Neural cell (in vitro differentiated cells): ENCODE data around the gene CCDC12. TPM values are rescaled to one million over a fixed set of nuclear protein-coding genes. Genes with fewer than 3 reads are reported as not detected.

ENCODE experiments used
- H2AFZ ChIP-seq: fragments of 200-600, 300-800 bp; sonication (generic), shearing (Covaris generic); 2 replicates; pipeline ENCODE4 v1.6.0; 2014; ENCODE audit warnings: low read depth, mild to moderate bottlenecking, antibody characterized with exemption, low read length, moderate library complexity
- H3F3A ChIP-seq: fragments of 200-600 bp; shearing (Covaris generic); 2 replicates; pipeline ENCODE4 v1.6.1; 2016; ENCODE audit warnings: mild to moderate bottlenecking, moderate library complexity, mixed read lengths, antibody characterized with exemption, low read length; ENCODE audit not compliant: insufficient read depth, poor library complexity, severe bottlenecking
- H3K27ac ChIP-seq: fragments of 200-600, 300-800 bp; sonication (generic), shearing (Covaris generic); 2 replicates; pipeline ENCODE4 v1.5.1; 2014; ENCODE audit warnings: mild to moderate bottlenecking, low read length, moderate library complexity
- H3K27me3 ChIP-seq: fragments of 300-800, 200-600 bp; sonication (generic), shearing (Covaris generic); 2 replicates; pipeline ENCODE4 v1.6.0; 2014; ENCODE audit warnings: mild to moderate bottlenecking, low read depth, low read length, moderate library complexity; ENCODE audit not compliant: insufficient read depth
- H3K36me3 ChIP-seq: fragments of 300-800, 200-600 bp; sonication (generic), shearing (Covaris generic); 2 replicates; pipeline ENCODE4 v1.5.1; 2014; ENCODE audit warnings: mild to moderate bottlenecking, antibody characterized with exemption, low read length, moderate library complexity; ENCODE audit not compliant: insufficient read depth
- H3K4me2 ChIP-seq: fragments of 300-800, 200-600 bp; sonication (generic), shearing (Covaris generic); 2 replicates; pipeline ENCODE4 v1.6.0; 2014; ENCODE audit warnings: mild to moderate bottlenecking, low read length
- H3K4me3 ChIP-seq: fragments of 300-800, 200-600 bp; sonication (generic), shearing (Covaris generic); 2 replicates; pipeline ENCODE4 v1.5.1; 2014; ENCODE audit warnings: mild to moderate bottlenecking, low read length, moderate library complexity
- H3K79me2 ChIP-seq: fragments of 200-600 bp; shearing (Covaris generic); replicated peaks from 2 replicates; pipeline ENCODE4 v1.6.0; 2014; ENCODE audit warnings: mild to moderate bottlenecking, low read length, moderate library complexity; ENCODE audit not compliant: insufficient read depth
- H3K9ac ChIP-seq: fragments of 300-800, 200-600 bp; sonication (generic), shearing (Covaris generic); 2 replicates; pipeline ENCODE4 v1.6.1; 2016; ENCODE audit warnings: mild to moderate bottlenecking, low read length, mixed read lengths
- H3K9me2 ChIP-seq: fragments of 200-600 bp; shearing (Covaris generic); 2 replicates; pipeline ENCODE4 v1.6.1; 2016; ENCODE audit warnings: mild to moderate bottlenecking, low read length, mixed read lengths; ENCODE audit not compliant: insufficient read depth
- H3K9me3 ChIP-seq: fragments of 200-600, 300-800 bp; sonication (generic), shearing (Covaris generic); 2 replicates; pipeline ENCODE4 v1.6.1; 2016; ENCODE audit warnings: mild to moderate bottlenecking, mixed run types, low read length, moderate library complexity, mixed read lengths
- H4K20me1 ChIP-seq: fragments of 200-600 bp; shearing (Covaris generic); 2 replicates; pipeline ENCODE4 v1.6.1; 2016; ENCODE audit warnings: mild to moderate bottlenecking, mixed run types; ENCODE audit not compliant: insufficient read depth
- CTCF ChIP-seq: fragments of 450-650 bp; IDR thresholded peaks from 2 replicates; pipeline ENCODE4 v1.5.1; 2014; ENCODE audit warnings: antibody characterized with exemption, mild to moderate bottlenecking, moderate library complexity; ENCODE audit not compliant: poor library complexity, severe bottlenecking
- EP300 ChIP-seq: fragments of 450-650 bp; conservative IDR thresholded peaks from 2 replicates; pipeline ENCODE4 v1.6.1; 2014; ENCODE audit warnings: antibody characterized with exemption, mild to moderate bottlenecking, moderate library complexity; ENCODE audit not compliant: poor library complexity, severe bottlenecking
- EZH2 ChIP-seq: fragments of 200-600, 300-800 bp; shearing (Covaris generic), sonication (generic); IDR thresholded peaks from 2 replicates; pipeline ENCODE4 v1.6.1; 2014; ENCODE audit warnings: antibody characterized with exemption, low read length, borderline replicate concordance, mild to moderate bottlenecking; ENCODE audit not compliant: insufficient read depth, poor library complexity, severe bottlenecking
- MXI1 ChIP-seq: fragments of 450-650 bp; conservative IDR thresholded peaks from 2 replicates; pipeline ENCODE4 v1.6.1; 2014; ENCODE audit warnings: antibody characterized with exemption, mild to moderate bottlenecking; ENCODE audit not compliant: poor library complexity, severe bottlenecking
- POLR2AphosphoS5 ChIP-seq: IDR thresholded peaks from 2 replicates; pipeline ENCODE4 v1.6.1; 2012
- RAD21 ChIP-seq: fragments of 450-650 bp; conservative IDR thresholded peaks from 2 replicates; pipeline ENCODE4 v1.6.1; 2014; ENCODE audit warnings: antibody characterized with exemption, mild to moderate bottlenecking, moderate library complexity
- REST ChIP-seq: IDR thresholded peaks from 2 replicates; pipeline ENCODE4 v1.6.1; 2012; ENCODE audit warnings: borderline replicate concordance
- SMC3 ChIP-seq: fragments of 450-650 bp; conservative IDR thresholded peaks from 2 replicates; pipeline ENCODE4 v1.6.1; 2014; ENCODE audit warnings: antibody characterized with exemption, mild to moderate bottlenecking, moderate library complexity; ENCODE audit not compliant: poor library complexity
- TAF1 ChIP-seq: IDR thresholded peaks from 2 replicates; pipeline ENCODE4 v1.6.1; 2012; ENCODE audit warnings: low read depth
- polyA plus RNA-seq: library from polyadenylated mRNA; depleted of rRNA; stranded (reverse); fragments of >200 nt; gene quantifications from 2 replicates; pipeline ENCODE4 v1.2.3, GENCODE V29; 2014

CCDC12 gene
- polyA plus RNA-seq, 1 donor from 2014 or later, result 46.4 TPM

GRCh38 chr3:46938118-46938517, 38.4 kb downstream of the CCDC12 start:
- Histone ChIP-seq H3F3A (no peaks in the 10 kb centered on the region), H3K9ac (no peak overlapping the region), H3K79me2 (no peaks in the 10 kb centered on the region), H4K20me1 (no peaks in the 10 kb centered on the region), H3K27ac (no peak overlapping the region), H2AFZ (no peak overlapping the region), H3K9me2 (no peaks in the 10 kb centered on the region), H3K4me2 (no peak overlapping the region), H3K27me3 (no peaks in the 10 kb centered on the region), H3K4me3 (no peak overlapping the region), H3K9me3 (no peaks in the 10 kb centered on the region), H3K36me3 (no peaks in the 10 kb centered on the region)
- TF ChIP-seq RAD21, result no peak
- TF ChIP-seq SMC3, result no peak
- TF ChIP-seq MXI1, result no peak
- no peak for TF ChIP-seq CTCF
- TF ChIP-seq REST, result no peak
- TF ChIP-seq EZH2, result no peak
- no peak for TF ChIP-seq EP300
- TF ChIP-seq TAF1, result no peak
- no peak for TF ChIP-seq POLR2AphosphoS5

GRCh38 chr3:46936733-46937250, 39.8 kb downstream of the CCDC12 start:
- H4K20me1 ChIP-seq, result no peaks in the 10 kb centered on the region
- no peaks in the 10 kb centered on the region for H3K79me2 ChIP-seq

More at GRCh38 chr3:46936733-46937250, 39.8 kb downstream of the CCDC12 start:
- no peaks in the 10 kb centered on the region for H3K9me2 ChIP-seq
- H3F3A ChIP-seq, result no peaks in the 10 kb centered on the region
- no peak overlapping the region for H3K4me2 ChIP-seq
- H3K27ac ChIP-seq, result no peak overlapping the region
- no peak overlapping the region for H3K9ac ChIP-seq
- H3K27me3 ChIP-seq, result no peaks in the 10 kb centered on the region
- H3K36me3 ChIP-seq, result no peaks in the 10 kb centered on the region
- TF ChIP-seq POLR2AphosphoS5, result no peak
- no peak for TF ChIP-seq CTCF
- no peak for TF ChIP-seq TAF1
- TF ChIP-seq REST, result no peak
- TF ChIP-seq EP300, result no peak
- TF ChIP-seq SMC3, result no peak
- TF ChIP-seq EZH2, result no peak
- TF ChIP-seq RAD21, result no peak
- no peaks in the 10 kb centered on the region for H3K9me3 ChIP-seq
- no peak overlapping the region for H3K4me3 ChIP-seq
- no peak overlapping the region for H2AFZ ChIP-seq
